Measurements from ENCODE around the gene PDE8A.
"Not testable (repeated sequence)": the region's sequence is repeated elsewhere in the genome, so short reads cannot be mapped to it uniquely, and the experiment has no call there.

PDE8A gene

DNA sequence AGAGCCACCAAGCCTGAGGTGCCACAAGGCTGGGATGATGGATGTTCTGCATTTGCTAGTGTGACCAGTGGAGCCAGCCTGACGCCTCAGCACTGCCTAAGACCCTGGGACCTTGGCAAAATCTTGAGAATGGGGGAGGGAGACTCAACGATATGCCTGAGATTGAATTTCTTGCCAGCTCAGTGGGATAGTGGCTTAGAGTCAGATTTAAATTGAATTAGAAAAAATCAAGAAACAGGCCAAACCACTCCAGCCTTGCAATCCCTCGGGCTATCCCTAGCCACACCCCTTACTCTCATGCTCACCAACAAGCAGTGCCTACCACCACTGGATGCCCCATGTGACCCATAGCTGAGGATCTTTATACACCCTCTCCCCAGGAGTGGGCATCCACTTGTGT lies 18.7 kb upstream of the PDE8A start:
- no peak for DNase-seq

DNA sequence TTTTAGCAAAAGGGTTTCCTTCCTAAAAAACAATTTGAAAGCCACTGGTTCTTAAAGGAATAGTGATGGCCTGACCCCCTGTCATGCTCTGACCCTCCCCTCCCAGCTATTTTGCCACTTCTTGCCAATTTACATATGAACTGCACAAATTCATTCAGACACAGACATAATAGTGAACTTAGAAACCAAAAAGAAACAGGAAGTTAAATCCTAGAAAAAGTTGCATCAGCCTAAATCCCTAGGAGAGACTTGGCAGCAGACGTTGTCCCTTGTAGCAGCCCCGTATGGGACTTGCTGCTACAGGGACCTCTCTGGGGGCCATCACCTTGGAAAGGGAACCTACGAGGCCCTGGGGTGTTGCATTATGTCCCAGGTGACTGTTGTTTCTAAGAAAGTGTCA lies 14.3 kb upstream of the PDE8A start:
- DNase-seq, result no peak

DNA sequence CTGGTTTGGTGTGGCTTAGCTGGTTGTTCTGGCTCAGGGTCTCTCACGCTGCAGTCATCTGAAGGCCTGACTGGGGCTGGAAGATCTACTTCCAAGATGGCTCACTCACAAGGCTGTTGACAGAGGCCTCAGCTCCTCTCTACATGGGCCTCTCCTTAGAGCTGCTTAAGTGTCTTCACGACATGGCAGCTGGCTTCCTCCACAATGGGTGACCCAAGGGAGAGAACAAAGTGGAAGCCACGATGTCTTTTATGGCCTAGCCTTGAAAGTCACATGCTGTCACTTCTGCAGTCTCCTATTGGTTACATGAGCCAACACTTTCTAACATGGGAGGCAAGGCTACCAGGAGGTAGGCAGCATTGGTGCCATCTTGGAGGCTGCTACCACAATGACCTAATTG lies 13.4 kb upstream of the PDE8A start:
- no peak for DNase-seq

DNA sequence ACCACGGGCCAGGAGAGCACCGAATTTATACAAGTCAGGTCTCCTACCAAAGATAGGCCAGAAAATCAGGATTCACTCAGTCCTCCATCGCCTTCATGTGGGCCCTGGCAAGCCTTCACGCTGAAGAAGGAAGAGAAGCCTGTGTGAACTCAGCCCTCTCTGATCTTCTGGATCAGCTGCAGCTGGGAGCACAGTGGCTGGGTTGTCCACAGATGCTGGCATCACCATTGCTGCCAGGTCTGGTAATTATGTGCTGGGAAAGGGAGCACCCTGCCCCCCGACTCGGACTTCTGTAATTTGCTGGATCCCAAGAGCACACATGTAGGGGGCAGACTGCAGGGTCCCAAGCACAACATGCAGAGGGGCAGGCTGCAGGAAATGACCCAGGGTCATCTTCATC lies 12.4 kb upstream of the PDE8A start:
- no peak for DNase-seq

DNA sequence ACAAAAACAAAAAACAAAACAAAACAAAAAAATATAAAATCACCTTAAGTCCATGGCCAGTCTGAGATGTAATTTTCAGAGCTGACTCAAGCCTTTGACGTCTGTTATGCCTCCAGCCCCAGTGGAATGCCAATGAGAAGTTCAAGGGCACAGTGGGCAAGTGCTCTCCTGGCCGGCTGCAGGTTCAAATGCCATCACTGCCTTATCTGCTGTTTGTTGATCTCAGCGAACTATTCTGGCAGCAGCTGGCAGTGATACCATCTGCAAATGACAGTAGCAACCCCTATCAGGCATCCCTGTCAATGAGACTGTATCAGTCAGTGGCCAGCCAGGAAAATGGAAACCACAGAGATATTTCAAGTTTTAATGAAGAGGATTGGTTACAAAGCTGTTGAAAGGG lies 10.8 kb upstream of the PDE8A start:
- no peak for DNase-seq

DNA sequence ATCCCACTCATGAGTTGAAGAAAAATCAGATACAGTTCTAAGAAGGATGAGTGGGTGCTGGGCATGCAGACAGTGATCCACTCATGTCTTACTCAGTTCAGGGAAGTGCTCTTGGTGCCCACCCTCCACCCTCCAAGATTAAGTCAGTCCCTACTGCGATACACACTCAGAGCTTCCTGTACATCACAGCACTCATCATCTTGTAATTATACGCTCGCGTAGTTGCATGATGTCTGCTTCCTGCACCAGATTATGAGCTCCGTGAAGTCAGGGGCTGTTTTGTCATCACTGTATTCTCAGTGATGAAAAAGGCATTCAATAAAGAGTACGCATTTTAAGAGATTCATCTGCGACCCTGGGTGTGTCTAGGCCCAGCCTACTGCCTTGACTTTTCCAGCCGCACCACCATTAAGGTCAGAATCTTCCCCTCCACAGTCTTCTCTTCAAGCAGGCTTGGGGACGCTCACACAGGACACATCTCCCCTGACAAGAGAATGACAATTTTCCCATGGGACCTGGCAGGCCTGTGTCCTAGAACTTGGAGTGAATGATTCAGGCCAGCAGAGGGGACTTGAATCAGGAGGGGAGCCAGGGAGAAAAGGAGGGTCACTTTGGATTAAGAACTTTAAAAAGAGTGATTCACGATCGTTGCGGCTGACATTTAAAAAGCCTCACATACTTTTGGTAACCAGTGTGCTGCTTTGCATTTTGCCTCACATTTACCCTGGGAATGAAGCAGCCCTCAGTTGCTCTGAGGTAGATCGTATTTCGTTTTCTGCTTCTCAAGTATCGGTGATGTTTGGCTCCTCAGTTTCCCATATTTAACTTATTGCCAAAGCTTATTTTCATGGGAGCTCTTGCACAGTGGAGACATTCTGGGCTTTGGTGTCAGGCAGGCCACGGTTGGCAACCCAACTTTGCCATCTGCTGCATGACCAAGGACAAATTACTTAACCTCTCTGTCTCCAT lies 7.9 kb upstream of the PDE8A start:
- DNase-seq, result no peak

DNA sequence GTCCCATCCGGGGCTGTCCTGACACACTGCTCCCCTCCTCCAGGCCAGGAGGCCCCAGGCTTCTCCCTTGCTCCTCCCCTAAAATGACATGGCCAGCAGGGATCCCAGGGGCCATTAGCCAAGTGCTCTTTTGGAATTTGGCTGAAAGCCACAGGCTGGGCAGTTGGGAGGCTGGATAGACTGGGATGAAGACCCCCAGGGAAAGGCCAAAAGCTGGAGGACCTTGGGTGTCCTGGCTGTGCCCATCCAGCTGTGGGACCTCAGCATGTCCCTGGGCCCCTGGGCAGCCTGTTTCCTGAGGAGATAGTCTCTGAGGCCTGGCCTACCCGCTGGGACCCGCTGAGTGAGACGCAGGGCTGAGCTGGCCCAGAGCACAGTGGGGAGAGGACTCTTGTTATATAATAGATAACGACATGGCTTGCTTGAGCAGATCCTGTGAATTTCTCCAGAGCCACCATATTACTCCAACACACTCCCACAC lies 5.7 kb upstream of the PDE8A start:
- no peak for DNase-seq

DNA sequence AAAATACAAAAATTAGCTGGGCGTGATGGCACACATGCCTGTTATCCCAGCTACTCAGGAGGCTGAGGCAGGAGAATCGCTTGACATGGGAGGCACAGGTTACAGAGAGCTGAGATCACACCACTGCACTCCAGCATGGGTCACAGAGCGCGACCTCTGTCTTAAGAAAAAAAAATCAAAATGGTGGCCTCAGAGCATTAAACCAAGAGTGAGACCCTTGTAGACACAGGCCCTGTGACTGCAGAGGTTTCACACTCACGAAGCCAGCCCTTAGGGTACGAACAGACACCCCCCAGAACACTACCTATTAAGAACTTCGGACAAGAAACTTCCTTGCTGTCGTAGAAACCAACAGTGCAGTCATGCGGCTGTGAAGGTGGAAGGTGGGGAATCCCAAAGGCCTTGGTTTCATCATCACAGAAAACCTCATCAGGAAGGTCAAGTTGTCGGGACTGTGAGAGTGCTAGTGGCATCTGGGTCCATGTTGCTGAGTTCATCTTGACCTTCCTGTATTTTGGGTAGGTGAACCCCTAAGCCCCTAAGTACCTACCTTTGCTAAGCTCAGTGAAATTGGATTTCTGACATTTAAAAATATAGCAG lies 4.8 kb upstream of the PDE8A start:
- no peak for DNase-seq

DNA sequence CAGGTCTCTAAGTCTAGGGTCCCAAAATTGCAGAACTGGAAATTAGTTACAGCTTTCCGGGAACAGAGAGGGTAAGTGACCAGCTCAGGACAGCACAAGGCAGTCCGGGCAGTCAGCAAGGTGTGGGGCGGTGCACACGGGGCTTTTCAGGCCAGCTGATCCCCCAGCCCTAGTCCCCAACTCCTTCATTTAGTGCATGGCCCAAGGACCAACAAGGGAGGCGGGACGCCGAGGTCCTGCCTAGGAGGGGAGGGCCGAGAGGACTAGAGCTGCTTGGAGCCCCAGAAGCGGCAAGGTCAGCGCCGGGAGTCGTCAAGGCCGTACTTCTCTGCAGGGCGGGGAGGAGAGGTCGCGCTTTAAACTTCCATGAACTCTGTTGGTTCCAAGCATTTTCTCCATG lies 2.0 kb upstream of the PDE8A start:
- DNase-seq, result no peak

DNA sequence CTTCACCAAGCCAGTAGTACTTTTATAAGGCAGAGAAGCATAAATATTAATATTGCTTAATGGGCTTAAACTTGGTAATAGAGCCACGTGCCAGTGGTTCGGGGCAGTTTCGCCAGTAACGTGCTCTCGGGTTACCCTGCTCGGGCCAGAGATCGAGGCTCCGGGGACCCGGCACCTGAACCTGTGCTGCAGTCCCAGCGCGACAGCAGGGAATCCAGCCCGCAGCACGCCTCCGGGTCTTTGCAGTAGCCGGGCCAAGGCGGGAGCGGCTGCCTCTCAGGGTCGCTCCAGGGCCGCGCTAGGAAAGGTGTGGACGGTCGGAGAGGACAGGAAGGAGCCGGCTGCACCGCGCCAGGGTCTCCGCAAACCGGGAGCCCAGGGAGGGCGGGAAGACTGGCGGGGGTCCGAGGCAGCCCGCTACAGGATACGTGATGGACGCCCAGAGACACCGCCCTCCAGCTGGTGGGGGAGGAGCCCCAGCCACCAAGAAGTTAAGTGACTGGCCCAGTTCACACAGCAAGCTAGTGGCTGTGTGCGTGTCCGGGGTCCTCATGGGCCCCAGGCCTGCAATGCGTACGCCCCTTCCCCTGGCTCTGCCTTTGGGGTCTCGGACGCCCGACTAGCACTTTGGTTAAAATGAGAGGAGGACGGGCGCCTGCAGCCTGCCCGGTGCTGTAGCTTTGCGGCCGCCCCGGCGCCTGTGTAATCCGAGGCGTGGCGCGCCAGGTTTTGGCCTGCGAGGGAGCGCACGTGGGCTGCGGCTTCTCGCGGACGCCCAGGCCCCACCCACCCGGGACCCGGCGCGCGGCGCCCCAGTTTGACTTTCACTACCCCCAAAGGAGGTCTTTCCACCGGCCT lies 1.2 kb upstream of the PDE8A start:
- peak; percentile 65 for DNase-seq

DNA sequence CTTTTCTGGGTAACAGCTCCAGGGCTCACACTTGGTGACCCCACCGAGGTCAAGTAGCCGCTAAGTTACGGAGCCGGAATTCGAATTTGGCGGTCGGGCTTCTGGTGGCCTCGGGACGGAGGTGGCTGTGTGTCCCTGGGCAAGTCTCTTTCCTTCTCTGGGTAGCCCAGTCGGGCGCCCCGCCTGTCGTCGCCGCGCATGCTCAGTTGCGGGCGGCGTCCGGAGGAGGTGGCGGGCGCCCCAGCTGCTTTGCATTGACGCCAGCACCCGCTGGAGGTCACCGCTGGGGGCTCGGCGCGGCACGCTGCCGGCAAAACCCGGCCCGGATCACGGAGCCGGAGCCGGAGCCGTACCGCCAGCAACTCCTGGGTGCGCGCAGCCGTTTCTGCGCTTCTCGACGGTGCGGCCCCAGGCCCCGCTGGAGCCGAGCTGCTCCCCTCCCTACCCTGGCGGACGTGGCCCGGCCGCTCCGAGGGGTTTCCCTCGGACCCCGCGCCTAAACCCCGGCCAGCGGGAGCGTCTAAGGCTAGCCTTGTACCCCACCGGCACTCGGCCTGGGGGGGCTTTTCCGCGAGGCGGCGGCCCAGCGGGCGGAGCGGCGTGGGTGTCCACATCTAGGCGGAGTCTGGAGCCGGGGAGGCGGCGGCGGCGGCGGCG lies 474 bp upstream of the PDE8A start:
- DNase-seq, result peak; percentile 77

DNA sequence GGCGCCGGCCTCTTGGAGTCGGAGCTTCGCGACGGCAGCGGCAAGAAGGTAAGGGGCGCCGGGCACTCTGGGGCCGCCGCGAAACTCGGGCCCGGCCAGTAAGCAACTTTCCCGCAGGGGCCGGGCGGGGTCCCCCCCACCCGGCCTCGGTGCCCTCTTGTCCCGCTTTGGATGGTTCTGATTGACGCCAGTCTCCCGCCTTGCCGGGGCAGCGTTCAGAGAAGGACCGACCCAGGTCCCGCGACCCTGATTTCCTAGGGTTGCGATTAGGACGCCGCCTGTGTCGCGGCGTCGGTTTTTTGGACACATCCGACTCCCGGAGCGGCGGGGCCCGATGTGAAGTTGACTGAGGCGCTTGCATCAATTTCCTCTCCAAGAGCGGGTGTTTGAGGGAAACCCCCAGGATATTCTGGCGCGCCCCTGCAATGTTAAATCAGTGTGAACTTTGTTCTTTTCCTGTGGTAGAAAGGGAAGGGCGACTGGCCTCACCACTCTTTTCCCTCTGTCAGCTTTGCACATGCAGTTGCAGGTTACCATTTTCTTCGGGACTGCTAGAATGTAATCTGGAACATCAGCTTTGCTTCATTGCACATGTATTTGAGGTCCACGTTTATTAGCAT lies 755 bp downstream of the PDE8A start:
- no peak for DNase-seq

DNA sequence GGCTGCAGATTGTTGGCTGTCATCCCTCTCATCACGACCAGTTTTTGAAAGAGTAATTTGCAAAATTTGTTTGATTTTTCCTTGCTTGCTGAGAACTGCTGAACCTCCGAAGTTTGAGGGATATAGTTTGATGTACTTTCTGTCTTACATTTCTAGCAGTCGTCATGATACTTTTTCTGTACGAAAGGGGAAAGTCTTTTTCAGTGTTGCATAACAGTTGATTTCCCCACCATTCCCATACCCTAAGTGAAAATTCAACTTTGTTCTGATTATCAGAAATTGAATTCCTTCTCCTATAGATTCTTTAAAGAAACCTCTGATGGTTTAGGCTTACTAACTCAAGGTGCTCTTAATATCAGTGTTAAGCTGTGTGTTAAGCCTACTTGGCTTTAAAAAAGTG lies 1.6 kb downstream of the PDE8A start:
- no peak for DNase-seq

DNA sequence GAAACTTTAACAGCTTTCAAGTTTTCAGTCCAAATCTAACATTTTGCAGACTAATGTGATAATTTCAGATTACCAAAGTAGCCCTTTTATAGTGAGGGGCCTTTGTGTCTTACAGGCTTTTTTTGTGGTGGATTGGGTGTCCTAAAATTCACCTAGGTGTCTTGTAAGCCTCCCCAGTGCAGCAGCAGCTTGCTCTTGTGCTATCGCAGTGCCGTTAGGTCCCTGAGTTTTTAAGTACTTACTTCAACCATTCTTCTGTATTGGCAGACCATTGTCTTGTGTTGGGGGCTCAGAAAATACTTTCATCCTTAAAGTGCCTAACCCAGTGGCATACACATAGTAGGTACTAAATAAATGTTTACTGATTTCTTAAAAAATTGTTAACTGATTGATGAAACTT lies 2.1 kb downstream of the PDE8A start:
- no peak for DNase-seq

DNA sequence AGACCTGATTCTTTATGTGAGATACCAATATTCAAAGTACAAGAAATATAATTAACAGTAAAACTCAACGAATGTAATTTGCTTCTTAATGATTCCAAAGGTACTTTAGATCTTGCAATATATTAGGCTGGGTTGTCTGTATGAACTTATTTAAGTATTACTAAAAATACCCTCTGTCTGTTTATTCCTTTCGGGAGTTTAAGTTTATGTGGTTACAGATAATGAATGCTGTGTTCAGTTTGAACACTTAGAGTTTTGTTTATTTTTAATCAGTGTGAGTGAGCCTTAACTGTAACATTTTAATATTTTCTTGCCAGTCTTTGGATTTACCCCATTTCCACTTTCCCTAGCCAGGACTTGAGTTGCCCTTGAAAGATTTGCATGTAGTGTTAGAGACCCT lies 3.5 kb downstream of the PDE8A start:
- no peak for DNase-seq

DNA sequence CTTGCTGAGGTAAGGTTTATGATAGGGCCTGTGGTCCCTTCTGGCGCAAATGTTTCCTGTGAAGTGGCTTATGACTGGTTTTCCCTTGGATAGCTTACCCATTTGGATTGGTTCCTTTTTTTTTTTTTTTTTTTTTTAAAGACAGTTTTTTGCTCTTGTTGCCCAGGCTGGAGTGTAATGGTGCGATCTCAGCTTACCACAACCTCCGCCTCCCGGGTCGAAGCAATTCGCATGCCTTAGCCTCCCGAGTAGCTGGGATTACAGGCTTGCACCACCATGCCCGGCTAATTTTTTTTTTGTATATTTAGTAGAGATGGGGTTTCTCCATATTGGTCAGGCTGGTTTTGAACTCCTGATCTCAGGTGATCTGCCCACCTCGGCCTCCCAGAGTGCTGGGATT lies 5.7 kb downstream of the PDE8A start:
- DNase-seq, result not testable (repeated sequence)

DNA sequence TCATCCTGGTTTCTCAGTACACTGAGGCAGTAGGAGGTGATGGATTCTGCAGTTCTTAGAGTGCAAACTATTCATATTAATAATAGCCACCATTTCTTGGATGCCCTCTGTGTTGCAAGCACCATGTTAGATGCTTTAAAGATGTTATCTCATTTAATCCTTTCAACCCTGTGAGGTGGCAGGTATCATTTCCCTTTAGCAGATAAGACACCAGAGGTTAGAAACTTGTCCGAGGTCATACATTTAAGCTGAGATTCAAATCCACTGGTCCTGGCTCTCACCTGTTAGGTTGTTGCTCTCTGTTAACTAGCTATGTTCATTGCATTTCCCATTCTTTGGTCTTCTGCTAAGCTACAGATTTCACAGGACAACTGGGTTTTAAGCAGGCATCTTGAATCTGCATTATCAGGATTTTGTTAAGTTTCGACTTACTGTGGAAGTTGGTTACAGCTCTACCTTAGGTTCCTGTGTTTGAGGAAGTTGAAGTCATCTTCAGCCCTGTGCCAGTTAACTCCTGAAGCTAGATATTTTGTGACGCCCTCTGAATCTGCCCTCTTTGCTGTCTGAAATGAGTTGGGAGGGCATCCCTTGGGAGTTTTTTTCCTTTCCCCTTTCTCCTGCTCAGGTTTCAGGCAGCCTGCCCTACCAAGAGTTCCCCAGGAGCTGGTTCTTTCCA lies 6.4 kb downstream of the PDE8A start:
- DNase-seq, result no peak

DNA sequence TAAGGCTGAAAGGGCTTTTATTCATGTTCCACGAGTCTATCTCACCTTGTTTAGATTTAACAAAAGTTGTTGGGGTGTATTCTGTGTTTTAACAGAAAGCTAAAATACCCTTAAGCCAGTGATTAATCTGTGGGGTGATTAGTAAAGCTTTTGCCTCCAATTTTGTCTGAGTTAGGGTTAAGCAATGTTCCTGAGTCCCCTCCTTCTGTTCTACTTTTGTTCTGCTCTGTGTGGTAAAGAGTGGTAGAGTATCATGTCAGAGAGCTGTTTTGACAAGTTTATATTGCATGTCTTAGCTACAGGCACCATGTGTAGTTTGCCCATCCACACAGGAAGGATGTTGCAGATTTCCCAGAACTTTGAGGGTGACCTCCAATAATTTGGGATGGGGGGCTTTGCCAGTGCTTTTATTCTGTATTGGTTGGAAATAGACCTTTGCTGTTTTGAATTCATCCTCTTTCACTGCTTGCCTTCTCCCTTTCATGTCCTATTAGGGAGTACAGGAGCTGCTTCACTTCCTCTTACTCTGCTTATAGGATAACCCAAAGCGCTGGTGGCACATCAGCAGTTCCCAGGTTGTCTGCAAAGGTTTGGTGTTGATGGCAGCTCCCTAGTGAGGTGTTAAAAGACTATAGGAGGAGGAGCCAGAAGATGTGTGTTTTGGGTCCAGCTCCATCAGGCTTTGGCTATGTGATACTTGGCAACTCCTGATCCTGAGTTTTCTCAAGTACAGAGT lies 7.4 kb downstream of the PDE8A start:
- DNase-seq, result no peak

DNA sequence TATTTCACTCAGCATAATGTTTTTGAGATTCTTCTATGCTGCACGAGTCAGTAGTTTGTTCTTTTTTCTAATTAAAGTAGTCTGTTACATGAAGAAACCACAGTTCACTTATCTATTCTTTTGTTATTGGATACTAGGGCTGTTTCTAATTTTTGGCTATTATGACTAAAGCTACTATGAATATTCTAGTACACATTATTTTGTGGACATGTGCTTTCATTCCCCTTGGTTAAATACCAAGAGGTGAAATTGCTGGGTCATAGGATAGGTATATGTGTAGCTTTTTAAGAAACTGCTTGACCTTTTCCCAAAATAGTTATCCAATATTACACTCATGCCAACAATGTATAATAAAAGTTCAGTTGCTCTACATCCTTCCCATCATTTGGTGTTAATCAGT lies 8.9 kb downstream of the PDE8A start:
- DNase-seq, result no peak

DNA sequence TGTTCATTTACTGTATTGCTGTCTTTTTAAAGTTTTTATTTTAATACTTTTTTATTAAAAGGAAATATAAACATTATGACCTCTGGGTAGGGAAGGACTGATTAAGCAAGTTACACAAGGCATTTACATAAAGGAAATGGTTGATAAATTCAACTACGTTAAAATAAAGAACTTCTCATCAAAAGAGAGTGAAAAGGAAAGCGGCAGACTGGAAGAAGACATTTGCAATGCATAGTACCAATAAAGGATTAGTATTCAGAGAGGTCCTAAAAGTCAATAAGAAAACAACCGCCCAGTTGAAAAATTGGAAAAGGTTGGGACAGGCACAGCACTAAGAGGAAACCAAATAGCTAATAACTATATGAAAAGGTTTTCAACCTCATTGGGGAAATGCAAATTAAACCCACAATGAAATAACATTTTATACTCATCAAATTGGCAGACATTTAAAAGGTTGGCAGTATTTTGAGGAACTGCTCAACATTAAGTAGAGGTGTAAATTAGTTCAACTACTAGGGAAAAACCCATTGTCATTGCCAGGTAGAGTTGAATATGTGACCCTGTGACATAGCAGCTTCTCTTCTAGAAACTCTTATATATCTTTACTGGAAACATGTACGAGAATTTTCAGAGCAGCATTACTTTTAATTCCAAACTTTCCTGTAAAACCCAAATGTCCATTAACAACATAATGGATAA lies 9.5 kb downstream of the PDE8A start:
- DNase-seq, result no peak
